C4-2B (cell line): ENCODE data around the gene OLFM2.

ENCODE experiments used
- ZFX ChIP-seq: fragments of 450-650 bp; IDR thresholded peaks from 2 replicates; pipeline ENCODE4 v1.6.1; 2017
- TF ChIP-seq, protein P1 (sequence below): fragments of 450-650 bp; conservative IDR thresholded peaks from 2 replicates; pipeline ENCODE4 v1.5.1; 2017; ENCODE audit warnings: mild to moderate bottlenecking

DNA sequence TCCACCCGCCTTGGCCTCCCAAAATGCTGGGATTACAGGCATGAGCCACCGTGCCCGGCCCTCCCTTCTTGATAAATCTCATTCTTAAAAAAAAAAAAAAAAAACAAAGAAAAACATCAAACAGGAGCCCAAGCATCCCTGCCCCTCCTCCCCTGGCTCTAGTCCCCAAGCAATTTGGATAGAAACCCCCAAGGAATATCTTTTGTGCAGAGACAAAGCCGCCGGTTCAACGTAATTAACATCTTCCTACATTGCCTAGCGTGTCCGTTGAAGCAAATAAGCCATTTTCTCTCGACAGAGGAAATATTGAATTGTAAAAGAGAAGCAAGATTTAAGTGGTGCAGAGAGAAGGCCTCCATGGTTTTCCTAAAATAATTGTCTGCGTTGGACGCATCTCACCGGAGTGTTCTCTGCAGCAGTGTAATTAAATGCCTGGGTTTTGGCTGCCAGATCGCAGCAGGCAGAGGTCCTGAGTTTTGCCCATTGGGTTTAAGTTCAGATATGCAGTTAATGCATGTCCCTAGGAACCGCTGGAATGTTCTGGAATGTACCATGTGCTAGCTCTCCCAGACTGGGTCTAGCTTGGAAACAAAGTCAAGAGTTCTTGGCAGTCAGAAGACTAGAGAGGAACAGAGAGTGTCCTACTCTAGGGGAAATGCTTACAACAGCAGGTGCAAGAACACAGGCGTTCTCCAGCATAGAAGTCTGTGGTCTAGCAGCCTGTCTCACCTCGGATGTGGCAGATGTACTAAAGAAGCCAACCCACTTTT, 70.4 kb downstream of the OLFM2 start:
- TF ChIP-seq ZFX, result no peak
- TF ChIP-seq, protein P1, sequence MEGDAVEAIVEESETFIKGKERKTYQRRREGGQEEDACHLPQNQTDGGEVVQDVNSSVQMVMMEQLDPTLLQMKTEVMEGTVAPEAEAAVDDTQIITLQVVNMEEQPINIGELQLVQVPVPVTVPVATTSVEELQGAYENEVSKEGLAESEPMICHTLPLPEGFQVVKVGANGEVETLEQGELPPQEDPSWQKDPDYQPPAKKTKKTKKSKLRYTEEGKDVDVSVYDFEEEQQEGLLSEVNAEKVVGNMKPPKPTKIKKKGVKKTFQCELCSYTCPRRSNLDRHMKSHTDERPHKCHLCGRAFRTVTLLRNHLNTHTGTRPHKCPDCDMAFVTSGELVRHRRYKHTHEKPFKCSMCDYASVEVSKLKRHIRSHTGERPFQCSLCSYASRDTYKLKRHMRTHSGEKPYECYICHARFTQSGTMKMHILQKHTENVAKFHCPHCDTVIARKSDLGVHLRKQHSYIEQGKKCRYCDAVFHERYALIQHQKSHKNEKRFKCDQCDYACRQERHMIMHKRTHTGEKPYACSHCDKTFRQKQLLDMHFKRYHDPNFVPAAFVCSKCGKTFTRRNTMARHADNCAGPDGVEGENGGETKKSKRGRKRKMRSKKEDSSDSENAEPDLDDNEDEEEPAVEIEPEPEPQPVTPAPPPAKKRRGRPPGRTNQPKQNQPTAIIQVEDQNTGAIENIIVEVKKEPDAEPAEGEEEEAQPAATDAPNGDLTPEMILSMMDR, result no peak
